HepG2 (cell line): ENCODE data around the gene DAZAP1. TPM values are rescaled to one million over a fixed set of nuclear protein-coding genes. Genes with fewer than 3 reads are reported as not detected.

Experiments used
- AGO1 ChIP-seq: fragments of 200-400 bp; formaldehyde crosslinking; IDR thresholded peaks from 2 replicates; pipeline ENCODE4 v1.6.1; 2017; ENCODE audit warnings: mild to moderate bottlenecking, low read depth, low read length, moderate library complexity; ENCODE audit not compliant: poor library complexity, severe bottlenecking
- FOXA3 ChIP-seq: IDR thresholded peaks from 2 replicates; pipeline ENCODE4 v1.6.1; 2016; ENCODE audit warnings: missing genetic modification reagents, missing compliant biosample characterization
- GFI1 ChIP-seq: sonication (generic); formaldehyde crosslinking; IDR thresholded peaks from 2 replicates; pipeline ENCODE4 v1.5.0; 2020; ENCODE audit warnings: missing genetic modification reagents, mild to moderate bottlenecking, borderline replicate concordance
- GTF3A ChIP-seq: sonication (generic); formaldehyde crosslinking; conservative IDR thresholded peaks from 2 replicates; pipeline ENCODE4 v1.4.0; 2020; ENCODE audit warnings: mild to moderate bottlenecking, missing genetic modification reagents
- HOXD1 ChIP-seq: sonication (generic); formaldehyde crosslinking; IDR thresholded peaks from 2 replicates; pipeline ENCODE4 v1.5.0; 2020; ENCODE audit warnings: missing genetic modification reagents
- IRF2 ChIP-seq: IDR thresholded peaks from 2 replicates; pipeline ENCODE4 v1.6.1; 2018; ENCODE audit warnings: missing genetic modification reagents, missing compliant biosample characterization
- KLF12 ChIP-seq: sonication (generic); formaldehyde crosslinking; IDR thresholded peaks from 2 replicates; pipeline ENCODE4 v1.4.0; 2020; ENCODE audit warnings: missing genetic modification reagents, borderline replicate concordance
- PCBP1 ChIP-seq: fragments of 200-400 bp; formaldehyde crosslinking; IDR thresholded peaks from 2 replicates; pipeline ENCODE4 v1.6.1; 2017; ENCODE audit warnings: mild to moderate bottlenecking, low read depth, low read length, borderline replicate concordance
- RBM39 ChIP-seq: fragments of 200-400 bp; formaldehyde crosslinking; IDR thresholded peaks from one replicate; pipeline ENCODE4 v1.6.1; 2018; ENCODE audit warnings: antibody characterized with exemption, mild to moderate bottlenecking, low read depth, low read length; ENCODE audit not compliant: poor library complexity, severe bottlenecking
- RFX3 ChIP-seq: IDR thresholded peaks from 2 replicates; pipeline ENCODE4 v1.6.1; 2016; ENCODE audit warnings: missing biosample characterization, missing genetic modification reagents
- SCMH1 ChIP-seq: sonication (generic); formaldehyde crosslinking; IDR thresholded peaks from 2 replicates; pipeline ENCODE4 v1.9.0; 2021; ENCODE audit warnings: missing genetic modification reagents, mild to moderate bottlenecking, borderline replicate concordance
- SOX13 ChIP-seq, 3 experiments: fragments of 450-650 bp in 1 of 3; sonication (generic) in 1 of 3; formaldehyde crosslinking in 1 of 3; IDR thresholded peaks in 2 of 3; conservative IDR thresholded peaks in 1 of 3; 2 replicates each; pipeline versions ENCODE4 v1.5.0 to v1.6.1; 2016 to 2020; ENCODE audit warnings: antibody characterized with exemption in 1 of 3, mild to moderate bottlenecking in 1 of 3, missing compliant biosample characterization in 1 of 3, missing genetic modification reagents in 1 of 3, moderate library complexity in 1 of 3
- SP4 ChIP-seq: sonication (generic); formaldehyde crosslinking; IDR thresholded peaks from 2 replicates; pipeline ENCODE4 v1.8.1; 2023; ENCODE audit warnings: mild to moderate bottlenecking, missing genetic modification reagents
- TCF12 ChIP-seq, 2 experiments: fragments of 450-650 bp in 1 of 2; sonication (generic) in 1 of 2; formaldehyde crosslinking in 1 of 2; IDR thresholded peaks; 2 replicates each; pipeline versions ENCODE4 v1.6.1 to v1.8.0; 2017 to 2022; ENCODE audit warnings: antibody characterized with exemption in 1 of 2, mild to moderate bottlenecking in 1 of 2, missing genetic modification reagents in 1 of 2, moderate library complexity in 1 of 2
- ZNF207 ChIP-seq: fragments of 450-650 bp; IDR thresholded peaks from 2 replicates; pipeline ENCODE4 v1.6.1; 2016; ENCODE audit warnings: antibody characterized with exemption, borderline replicate concordance
- ZNF432 ChIP-seq: sonication (generic); formaldehyde crosslinking; IDR thresholded peaks from 2 replicates; pipeline ENCODE4 v1.5.0; 2020; ENCODE audit warnings: missing genetic modification reagents, mild to moderate bottlenecking, borderline replicate concordance
- ZNF776 ChIP-seq: sonication (generic); formaldehyde crosslinking; IDR thresholded peaks from 2 replicates; pipeline ENCODE4 v1.4.0; 2020; ENCODE audit warnings: mild to moderate bottlenecking, missing genetic modification reagents
- polyA plus RNA-seq, 8 experiments: library from polyadenylated mRNA; depleted of rRNA in 3 of 8; stranded (reverse) in 7 of 8; unstranded in 1 of 8; fragments of >200 nt; fragmentation: Illumina TruSeq in 4 of 8; extraction: Trizol in 4 of 8; gene quantifications; 2 replicates each; pipeline versions ENCODE4 v1.2.1 to v1.2.3, GENCODE V29; 2011 to 2016; ENCODE audit warnings: low read depth in 4 of 8, missing spikeins in 1 of 8, mixed read lengths in 1 of 8; ENCODE audit not compliant: insufficient read depth in 1 of 8
- total RNA-seq, 5 experiments: library from RNA; depleted of rRNA; stranded (reverse); fragments of >200 nt; fragmentation: Illumina TruSeq; extraction: Trizol; gene quantifications; 2 replicates each; pipeline ENCODE4 v1.2.3, GENCODE V29; 2016; ENCODE audit warnings: low read depth in 1 of 5
- TF ChIP-seq, protein P1 (sequence below): sonication (generic); formaldehyde crosslinking; IDR thresholded peaks from 2 replicates; pipeline ENCODE4 v1.5.0; 2020; ENCODE audit warnings: missing genetic modification reagents
- TF ChIP-seq, protein P2 (sequence below): sonication (generic); formaldehyde crosslinking; IDR thresholded peaks from 2 replicates; pipeline ENCODE4 v1.8.0; 2022; ENCODE audit warnings: missing genetic modification reagents, mild to moderate bottlenecking, borderline replicate concordance
- TF ChIP-seq, protein P3 (sequence below): sonication (generic); formaldehyde crosslinking; IDR thresholded peaks from 2 replicates; pipeline ENCODE4 v1.4.0; 2020; ENCODE audit warnings: missing genetic modification reagents
- TF ChIP-seq, protein P4 (sequence below): sonication (generic); formaldehyde crosslinking; IDR thresholded peaks from 2 replicates; pipeline ENCODE4 v1.9.0; 2022; ENCODE audit warnings: missing genetic modification reagents, mild to moderate bottlenecking, borderline replicate concordance

The DAZAP1 gene
- total and polyA plus RNA-seq, 2 of the 13 experiments (the other 11 are each of a cell fraction or from before 2014, with no cell fraction given), result 63.3 to 79.2 TPM

DNA sequence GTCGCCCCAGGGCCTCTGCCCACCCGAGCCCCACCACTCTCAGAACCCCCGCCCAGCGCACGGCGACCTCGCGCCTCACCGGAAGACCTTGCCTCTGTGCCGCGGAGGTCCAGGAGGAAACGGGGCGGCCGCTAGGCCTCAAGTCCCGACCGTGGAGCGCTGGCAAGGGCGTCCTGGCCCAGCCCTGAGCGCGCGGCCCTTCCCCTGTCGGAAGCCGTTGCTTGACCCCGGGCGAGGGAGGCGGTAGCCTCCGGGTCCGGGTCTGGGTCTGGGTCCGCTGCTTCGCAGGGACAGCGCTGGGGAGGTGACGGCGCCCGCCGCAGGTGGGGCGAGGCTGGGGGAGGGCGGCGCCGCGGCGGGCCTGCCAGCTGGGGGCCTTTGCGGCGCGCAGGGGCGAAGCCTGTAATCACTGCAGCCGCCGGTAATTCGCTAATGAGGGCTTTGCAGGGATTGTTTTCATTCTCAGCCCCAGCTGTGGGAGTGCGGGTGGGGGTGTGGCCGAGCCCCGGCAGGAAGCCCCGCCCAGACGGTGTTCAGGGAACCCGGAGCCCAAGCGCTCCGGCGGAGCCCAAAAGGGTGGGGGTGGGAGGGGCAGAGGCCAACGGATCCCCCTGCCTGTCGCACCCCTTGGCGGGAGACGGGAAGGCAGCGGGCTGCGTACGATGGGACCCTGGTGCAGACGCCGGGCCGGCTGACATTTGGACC, 63.1 kb downstream of the DAZAP1 start (continued):
- 0 out of 2 replicates have a peak, but pooled peaks have one; percentile 23 for TF ChIP-seq HOXD1 (CRISPR knock-in tag)
- TF ChIP-seq, protein P1, sequence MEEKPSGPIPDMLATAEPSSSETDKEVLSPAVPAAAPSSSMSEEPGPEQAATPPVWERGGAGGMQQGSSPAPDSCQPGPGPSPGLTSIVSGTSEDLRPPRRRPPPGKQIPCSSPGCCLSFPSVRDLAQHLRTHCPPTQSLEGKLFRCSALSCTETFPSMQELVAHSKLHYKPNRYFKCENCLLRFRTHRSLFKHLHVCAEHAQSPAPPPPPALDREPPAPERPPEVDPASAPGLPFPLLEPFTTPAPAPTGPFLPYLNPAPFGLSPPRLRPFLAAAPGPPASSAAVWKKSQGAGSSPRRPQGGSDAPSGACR (CRISPR knock-in tag), result 0 out of 2 replicates have a peak, but pooled peaks have one; percentile 12
- TF ChIP-seq GTF3A (CRISPR knock-in tag), result no peak
- TF ChIP-seq AGO1, result peak; percentile 90
- no peak for TF ChIP-seq ZNF432 (CRISPR knock-in tag)
- TF ChIP-seq SP4 (CRISPR knock-in tag), result no peak
- TF ChIP-seq RBM39, result peak; percentile 57
- TF ChIP-seq, protein P2, sequence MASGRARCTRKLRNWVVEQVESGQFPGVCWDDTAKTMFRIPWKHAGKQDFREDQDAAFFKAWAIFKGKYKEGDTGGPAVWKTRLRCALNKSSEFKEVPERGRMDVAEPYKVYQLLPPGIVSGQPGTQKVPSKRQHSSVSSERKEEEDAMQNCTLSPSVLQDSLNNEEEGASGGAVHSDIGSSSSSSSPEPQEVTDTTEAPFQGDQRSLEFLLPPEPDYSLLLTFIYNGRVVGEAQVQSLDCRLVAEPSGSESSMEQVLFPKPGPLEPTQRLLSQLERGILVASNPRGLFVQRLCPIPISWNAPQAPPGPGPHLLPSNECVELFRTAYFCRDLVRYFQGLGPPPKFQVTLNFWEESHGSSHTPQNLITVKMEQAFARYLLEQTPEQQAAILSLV, result 0 out of 2 replicates have a peak, but pooled peaks have one; percentile 30
- peak; percentile 5; the same call in 1 of the 2 replicates for TF ChIP-seq ZNF776 (CRISPR knock-in tag)
- no peak for TF ChIP-seq TCF12 (IDR thresholded peaks at IDR 0.05)
- 0 out of 2 replicates have a peak, but pooled peaks have one; percentile 7 for TF ChIP-seq TCF12 (CRISPR knock-in tag; IDR thresholded peaks at IDR 0.05)
- TF ChIP-seq FOXA3 (CRISPR knock-in tag), result no peak
- peak; percentile 11; the same call in 1 of the 2 replicates for TF ChIP-seq PCBP1
- no peak for TF ChIP-seq ZNF207
- TF ChIP-seq, protein P3, sequence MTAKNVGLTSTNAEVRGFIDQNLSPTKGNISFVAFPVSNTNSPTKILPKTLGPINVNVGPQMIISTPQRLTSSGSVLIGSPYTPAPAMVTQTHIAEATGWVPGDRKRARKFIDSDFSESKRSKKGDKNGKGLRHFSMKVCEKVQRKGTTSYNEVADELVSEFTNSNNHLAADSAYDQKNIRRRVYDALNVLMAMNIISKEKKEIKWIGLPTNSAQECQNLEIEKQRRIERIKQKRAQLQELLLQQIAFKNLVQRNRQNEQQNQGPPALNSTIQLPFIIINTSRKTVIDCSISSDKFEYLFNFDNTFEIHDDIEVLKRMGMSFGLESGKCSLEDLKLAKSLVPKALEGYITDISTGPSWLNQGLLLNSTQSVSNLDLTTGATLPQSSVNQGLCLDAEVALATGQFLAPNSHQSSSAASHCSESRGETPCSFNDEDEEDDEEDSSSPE, result 0 out of 2 replicates have a peak, but pooled peaks have one; percentile 14
- TF ChIP-seq IRF2 (CRISPR knock-in tag), result no peak
- TF ChIP-seq, protein P4, sequence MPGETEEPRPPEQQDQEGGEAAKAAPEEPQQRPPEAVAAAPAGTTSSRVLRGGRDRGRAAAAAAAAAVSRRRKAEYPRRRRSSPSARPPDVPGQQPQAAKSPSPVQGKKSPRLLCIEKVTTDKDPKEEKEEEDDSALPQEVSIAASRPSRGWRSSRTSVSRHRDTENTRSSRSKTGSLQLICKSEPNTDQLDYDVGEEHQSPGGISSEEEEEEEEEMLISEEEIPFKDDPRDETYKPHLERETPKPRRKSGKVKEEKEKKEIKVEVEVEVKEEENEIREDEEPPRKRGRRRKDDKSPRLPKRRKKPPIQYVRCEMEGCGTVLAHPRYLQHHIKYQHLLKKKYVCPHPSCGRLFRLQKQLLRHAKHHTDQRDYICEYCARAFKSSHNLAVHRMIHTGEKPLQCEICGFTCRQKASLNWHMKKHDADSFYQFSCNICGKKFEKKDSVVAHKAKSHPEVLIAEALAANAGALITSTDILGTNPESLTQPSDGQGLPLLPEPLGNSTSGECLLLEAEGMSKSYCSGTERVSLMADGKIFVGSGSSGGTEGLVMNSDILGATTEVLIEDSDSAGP (CRISPR knock-in tag), result peak; percentile 60; the same call in 1 of the 2 replicates
- TF ChIP-seq SCMH1 (CRISPR knock-in tag), result no peak
- TF ChIP-seq SOX13 (IDR thresholded peaks at IDR 0.05), result no peak
- TF ChIP-seq SOX13 (CRISPR knock-in tag; conservative IDR thresholded peaks at IDR 0.05 in 1 of 2, IDR thresholded peaks at IDR 0.05 in 1 of 2), result no peak
- peak; percentile 81; the same call in 1 of the 2 replicates for TF ChIP-seq GFI1 (CRISPR knock-in tag)
- TF ChIP-seq KLF12 (CRISPR knock-in tag), result peak; percentile 28; the same call in 1 of the 2 replicates
- TF ChIP-seq RFX3 (CRISPR knock-in tag), result no peak
